Measurements from ENCODE around the gene WAC. TPM values are rescaled to one million over a fixed set of nuclear protein-coding genes. Genes with fewer than 3 reads are reported as not detected.

The WAC gene
- total RNA-seq, 1 experiment from 2014 or later, result 125 TPM

DNA sequence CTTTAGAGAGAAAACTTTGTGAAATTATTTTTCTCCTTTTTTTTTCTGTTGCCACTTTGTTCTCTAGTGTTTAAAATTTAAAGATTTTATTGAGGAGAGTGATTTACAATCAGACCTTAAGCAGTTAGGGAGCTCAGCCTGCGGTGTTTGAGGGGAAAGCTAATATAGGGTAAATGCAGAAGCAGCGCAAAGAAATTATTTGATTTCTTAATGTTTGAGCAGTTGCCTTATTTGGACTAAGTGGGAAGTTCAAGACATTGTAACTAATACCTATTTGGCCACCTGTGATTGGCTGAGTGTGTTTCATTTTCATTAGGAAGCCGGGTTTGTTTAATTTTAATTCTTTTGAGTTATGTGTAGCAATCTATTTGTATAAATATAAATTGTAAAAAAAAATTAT lies 25.3 kb downstream of the WAC start:
- CTCF ChIA-PET, result no interaction called here
- TF ChIP-seq, protein P1, sequence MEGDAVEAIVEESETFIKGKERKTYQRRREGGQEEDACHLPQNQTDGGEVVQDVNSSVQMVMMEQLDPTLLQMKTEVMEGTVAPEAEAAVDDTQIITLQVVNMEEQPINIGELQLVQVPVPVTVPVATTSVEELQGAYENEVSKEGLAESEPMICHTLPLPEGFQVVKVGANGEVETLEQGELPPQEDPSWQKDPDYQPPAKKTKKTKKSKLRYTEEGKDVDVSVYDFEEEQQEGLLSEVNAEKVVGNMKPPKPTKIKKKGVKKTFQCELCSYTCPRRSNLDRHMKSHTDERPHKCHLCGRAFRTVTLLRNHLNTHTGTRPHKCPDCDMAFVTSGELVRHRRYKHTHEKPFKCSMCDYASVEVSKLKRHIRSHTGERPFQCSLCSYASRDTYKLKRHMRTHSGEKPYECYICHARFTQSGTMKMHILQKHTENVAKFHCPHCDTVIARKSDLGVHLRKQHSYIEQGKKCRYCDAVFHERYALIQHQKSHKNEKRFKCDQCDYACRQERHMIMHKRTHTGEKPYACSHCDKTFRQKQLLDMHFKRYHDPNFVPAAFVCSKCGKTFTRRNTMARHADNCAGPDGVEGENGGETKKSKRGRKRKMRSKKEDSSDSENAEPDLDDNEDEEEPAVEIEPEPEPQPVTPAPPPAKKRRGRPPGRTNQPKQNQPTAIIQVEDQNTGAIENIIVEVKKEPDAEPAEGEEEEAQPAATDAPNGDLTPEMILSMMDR (conservative IDR thresholded peaks at IDR 0.05; ENCODE audit: low read depth, low read length), result no peak
- no peak for TF ChIP-seq EZH2 (IDR thresholded peaks at IDR 0.05; ENCODE audit: borderline replicate concordance, low read depth, low read length, poor library complexity, severe bottlenecking)
- no peaks in the 10 kb centered on the region for H3K4me1 ChIP-seq (ENCODE audit: insufficient read depth, low read length, poor library complexity, severe bottlenecking)
- intact Hi-C loops (cut with micrococcal nuclease; ENCODE audit: unreplicated experiment), result no loop called here
- no peak overlapping the region for H3K4me3 ChIP-seq (ENCODE audit: low read depth, low read length, poor library complexity, severe bottlenecking)
- H3K9me3 ChIP-seq (ENCODE audit: low read depth, low read length, poor library complexity, severe bottlenecking), result no peaks in the 10 kb centered on the region
- POLR2A ChIA-PET (ENCODE audit: low non-redundant PET), result no interaction called here
- H3K27ac ChIP-seq (ENCODE audit: low read depth, low read length, poor library complexity, severe bottlenecking), result no peak overlapping the region
- no peak for DNase-seq (ENCODE audit: low spot score)
- H3K36me3 ChIP-seq (ENCODE audit: insufficient read depth, low read length, poor library complexity, severe bottlenecking), result peaks cover 55% of the 10 kb centered on the region
- no peaks in the 10 kb centered on the region for H3K27me3 ChIP-seq (replicated peaks; ENCODE audit: insufficient read depth, low read depth, low read length, poor library complexity)
- BruUV-seq (replicated peaks), result no TSS peak

DNA sequence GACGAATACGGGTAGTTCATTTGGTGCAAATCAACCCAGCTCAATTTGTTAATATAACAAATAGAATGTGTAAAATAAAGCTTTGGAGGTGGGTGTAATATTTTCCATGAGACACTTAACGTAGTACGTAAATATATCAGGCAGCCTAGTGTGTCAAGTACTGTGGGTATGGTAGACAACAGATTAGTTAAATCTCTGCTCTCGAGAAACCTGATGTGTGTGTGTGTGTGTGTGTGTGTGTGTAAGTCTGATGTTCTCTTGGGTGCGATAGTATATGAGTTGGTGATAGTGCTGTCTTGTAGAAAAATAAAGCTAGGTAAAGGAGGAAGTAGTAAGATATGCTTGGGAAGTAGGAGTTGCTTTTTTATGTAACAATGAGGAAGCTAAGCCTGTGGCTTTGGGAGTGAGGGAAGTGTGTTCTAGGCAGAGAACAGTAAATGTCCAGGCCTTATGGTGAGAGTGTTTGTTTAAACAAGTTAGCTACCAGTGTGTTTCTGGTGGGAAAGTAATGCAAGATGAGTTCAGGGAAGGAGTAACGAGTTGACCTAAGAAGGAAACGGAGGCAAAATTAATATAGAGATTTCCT lies 26.1 kb downstream of the WAC start:
- DNase-seq (ENCODE audit: low spot score), result no peak
- peaks cover 54% of the 10 kb centered on the region for H3K36me3 ChIP-seq (ENCODE audit: insufficient read depth, low read length, poor library complexity, severe bottlenecking)
- no peak overlapping the region for H3K27ac ChIP-seq (ENCODE audit: low read depth, low read length, poor library complexity, severe bottlenecking)
- no peaks in the 10 kb centered on the region for H3K27me3 ChIP-seq (replicated peaks; ENCODE audit: insufficient read depth, low read depth, low read length, poor library complexity)
- H3K4me1 ChIP-seq (ENCODE audit: insufficient read depth, low read length, poor library complexity, severe bottlenecking), result no peaks in the 10 kb centered on the region
- POLR2A ChIA-PET (ENCODE audit: low non-redundant PET), result interaction anchor here (0.5 kb wide), 1 partner anchor 49 kb away, joined by 5 read pairs; no protein-coding TSS in a partner anchor
- H3K4me3 ChIP-seq (ENCODE audit: low read depth, low read length, poor library complexity, severe bottlenecking), result no peak overlapping the region
- TF ChIP-seq, protein P1 (conservative IDR thresholded peaks at IDR 0.05; ENCODE audit: low read depth, low read length), result no peak
- no peak for TF ChIP-seq EZH2 (IDR thresholded peaks at IDR 0.05; ENCODE audit: borderline replicate concordance, low read depth, low read length, poor library complexity, severe bottlenecking)
- BruUV-seq (replicated peaks), result no TSS peak
- no peaks in the 10 kb centered on the region for H3K9me3 ChIP-seq (ENCODE audit: low read depth, low read length, poor library complexity, severe bottlenecking)
- CTCF ChIA-PET, result no interaction called here
- intact Hi-C loops (cut with micrococcal nuclease; ENCODE audit: unreplicated experiment), result no loop called here

DNA sequence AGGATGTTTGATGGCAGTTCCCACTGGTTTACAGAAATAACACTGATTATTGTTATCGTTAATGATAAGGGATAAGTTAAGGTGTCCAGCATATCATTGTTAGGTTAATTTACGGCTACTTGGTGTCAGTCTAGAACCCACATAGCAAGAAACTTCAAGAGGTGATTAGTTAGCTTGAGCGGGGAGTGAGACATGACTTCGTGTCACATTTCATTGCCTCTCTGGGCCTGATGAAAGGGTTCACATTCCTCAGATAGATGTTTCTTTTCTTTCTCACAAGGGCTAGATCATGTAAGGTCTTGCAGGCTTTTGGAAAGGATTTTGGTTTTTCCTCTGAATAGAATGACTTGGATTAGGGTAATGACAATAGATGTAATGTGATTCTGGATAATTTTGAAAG lies 26.7 kb downstream of the WAC start:
- ChIA-PET POLR2A (ENCODE audit: low non-redundant PET) (interaction anchor here (0.5 kb wide), 1 partner anchor 49 kb away, joined by 5 read pairs; no protein-coding TSS in a partner anchor), CTCF (no interaction called here)
- peaks cover 2% of the 10 kb centered on the region for H3K4me1 ChIP-seq (ENCODE audit: insufficient read depth, low read length, poor library complexity, severe bottlenecking)
- no peak for DNase-seq (ENCODE audit: low spot score)
- intact Hi-C loops (cut with micrococcal nuclease; ENCODE audit: unreplicated experiment), result no loop called here
- TF ChIP-seq, protein P1 (conservative IDR thresholded peaks at IDR 0.05; ENCODE audit: low read depth, low read length), result no peak
- no peak for TF ChIP-seq EZH2 (IDR thresholded peaks at IDR 0.05; ENCODE audit: borderline replicate concordance, low read depth, low read length, poor library complexity, severe bottlenecking)
- H3K27me3 ChIP-seq (replicated peaks; ENCODE audit: insufficient read depth, low read depth, low read length, poor library complexity), result no peaks in the 10 kb centered on the region
- H3K9me3 ChIP-seq (ENCODE audit: low read depth, low read length, poor library complexity, severe bottlenecking), result no peaks in the 10 kb centered on the region
- H3K27ac ChIP-seq (ENCODE audit: low read depth, low read length, poor library complexity, severe bottlenecking), result no peak overlapping the region
- peaks cover 49% of the 10 kb centered on the region for H3K36me3 ChIP-seq (ENCODE audit: insufficient read depth, low read length, poor library complexity, severe bottlenecking)
- BruUV-seq (replicated peaks), result no TSS peak
- no peak overlapping the region for H3K4me3 ChIP-seq (ENCODE audit: low read depth, low read length, poor library complexity, severe bottlenecking)

Data from A673 (cell line).